ENCODE measurements around the gene MOCS1. TPM values are rescaled to one million over a fixed set of nuclear protein-coding genes. Genes with fewer than 3 reads are reported as not detected.

MOCS1 gene
- total and polyA plus RNA-seq, 9 of the 15 experiments (the other 6 are each of a cell fraction or from before 2014, with no cell fraction given) = 0.69 to 12.7 (median 8.7) TPM

DNA sequence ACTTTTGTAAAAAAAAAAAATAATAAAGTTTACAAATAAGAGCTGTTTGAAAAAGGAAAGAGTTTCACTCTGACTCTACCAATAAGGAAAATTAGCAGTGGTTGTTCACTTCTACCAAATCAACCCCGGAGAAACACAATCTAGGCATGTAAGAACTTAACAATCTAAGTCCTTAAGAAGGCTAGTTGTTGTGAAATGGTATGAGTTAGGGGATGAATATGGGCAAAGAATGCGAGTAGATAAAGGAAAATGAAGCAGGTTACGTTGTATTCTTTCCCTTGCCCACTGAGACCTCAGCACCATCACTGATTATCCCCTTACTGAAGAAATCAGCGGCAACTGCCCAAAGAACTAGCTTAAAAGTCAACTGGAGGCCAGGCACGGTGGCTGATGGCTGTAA is 15.4 kb downstream of the MOCS1 start:
- Histone ChIP-seq H3K9ac (ENCODE audit: insufficient read depth in 1 of 2, low read depth in 2 of 2, low read length in 2 of 2) (no peak overlapping the region), H4K20me1 (replicated peaks; ENCODE audit: control insufficient read depth, insufficient read depth, low read length) (no peaks in the 10 kb centered on the region; the same call in 1 of the 2 replicates), H3K4me2 (ENCODE audit: insufficient read depth, low read length) (no peak overlapping the region), H3K27me3 (ENCODE audit: control insufficient read depth in 2 of 2, insufficient read depth in 2 of 2, low read length in 2 of 2) (no peaks in the 10 kb centered on the region; a peak in 2 of 5 replicates), H3K36me3 (ENCODE audit: control insufficient read depth, insufficient read depth, low read length) (no peaks in the 10 kb centered on the region), H3K9me3 (replicated peaks; ENCODE audit: control insufficient read depth, insufficient read depth, low read depth, low read length) (no peaks in the 10 kb centered on the region), H3K4me3 (no peak overlapping the region), H2AFZ (ENCODE audit: low read depth, low read length) (no peak overlapping the region), H3K9me1 (ENCODE audit: control insufficient read depth, insufficient read depth, low read length) (no peaks in the 10 kb centered on the region), H3K4me1 (replicated peaks in 1 of 2; ENCODE audit: control insufficient read depth in 2 of 2, insufficient read depth in 2 of 2, low read length in 2 of 2) (no peaks in the 10 kb centered on the region), H3K79me2 (ENCODE audit: control insufficient read depth, insufficient read depth, low read length) (no peaks in the 10 kb centered on the region), H3K27ac (ENCODE audit: extremely low read depth, low read depth, low read length) (no peak overlapping the region)
- FAIRE-seq = no peak
- in situ Hi-C loops (cut with MboI) = no loop called here
- POLR2A ChIA-PET = interaction anchor here (0.6 kb wide), 1 partner anchor 31 kb away, joined by 3 read pairs; no protein-coding TSS in a partner anchor
- 7% methylated on average over 5 of the region's 5 CpGs for WGBS (ENCODE audit: insufficient coverage, low coverage, missing lambda C conversion rate)
- no peak for DNase-seq (ENCODE audit: extremely low read depth in 1 of 4, low spot score in 3 of 4)
- intact Hi-C loops (cut with micrococcal nuclease) = no loop called here
- no peak for ATAC-seq
- CTCF ChIA-PET (ENCODE audit: low intra/inter-chr PET ratio) = no interaction called here
- no TSS peak for BruUV-seq (replicated peaks)
- TF ChIP-seq POLR3G (IDR thresholded peaks at IDR 0.05; ENCODE audit: extremely low read depth, insufficient read length, insufficient replicate concordance) = no peak
- no peak for TF ChIP-seq RAD51 (IDR thresholded peaks at IDR 0.05; ENCODE audit: borderline replicate concordance, low read depth)
- TF ChIP-seq, protein P1, sequence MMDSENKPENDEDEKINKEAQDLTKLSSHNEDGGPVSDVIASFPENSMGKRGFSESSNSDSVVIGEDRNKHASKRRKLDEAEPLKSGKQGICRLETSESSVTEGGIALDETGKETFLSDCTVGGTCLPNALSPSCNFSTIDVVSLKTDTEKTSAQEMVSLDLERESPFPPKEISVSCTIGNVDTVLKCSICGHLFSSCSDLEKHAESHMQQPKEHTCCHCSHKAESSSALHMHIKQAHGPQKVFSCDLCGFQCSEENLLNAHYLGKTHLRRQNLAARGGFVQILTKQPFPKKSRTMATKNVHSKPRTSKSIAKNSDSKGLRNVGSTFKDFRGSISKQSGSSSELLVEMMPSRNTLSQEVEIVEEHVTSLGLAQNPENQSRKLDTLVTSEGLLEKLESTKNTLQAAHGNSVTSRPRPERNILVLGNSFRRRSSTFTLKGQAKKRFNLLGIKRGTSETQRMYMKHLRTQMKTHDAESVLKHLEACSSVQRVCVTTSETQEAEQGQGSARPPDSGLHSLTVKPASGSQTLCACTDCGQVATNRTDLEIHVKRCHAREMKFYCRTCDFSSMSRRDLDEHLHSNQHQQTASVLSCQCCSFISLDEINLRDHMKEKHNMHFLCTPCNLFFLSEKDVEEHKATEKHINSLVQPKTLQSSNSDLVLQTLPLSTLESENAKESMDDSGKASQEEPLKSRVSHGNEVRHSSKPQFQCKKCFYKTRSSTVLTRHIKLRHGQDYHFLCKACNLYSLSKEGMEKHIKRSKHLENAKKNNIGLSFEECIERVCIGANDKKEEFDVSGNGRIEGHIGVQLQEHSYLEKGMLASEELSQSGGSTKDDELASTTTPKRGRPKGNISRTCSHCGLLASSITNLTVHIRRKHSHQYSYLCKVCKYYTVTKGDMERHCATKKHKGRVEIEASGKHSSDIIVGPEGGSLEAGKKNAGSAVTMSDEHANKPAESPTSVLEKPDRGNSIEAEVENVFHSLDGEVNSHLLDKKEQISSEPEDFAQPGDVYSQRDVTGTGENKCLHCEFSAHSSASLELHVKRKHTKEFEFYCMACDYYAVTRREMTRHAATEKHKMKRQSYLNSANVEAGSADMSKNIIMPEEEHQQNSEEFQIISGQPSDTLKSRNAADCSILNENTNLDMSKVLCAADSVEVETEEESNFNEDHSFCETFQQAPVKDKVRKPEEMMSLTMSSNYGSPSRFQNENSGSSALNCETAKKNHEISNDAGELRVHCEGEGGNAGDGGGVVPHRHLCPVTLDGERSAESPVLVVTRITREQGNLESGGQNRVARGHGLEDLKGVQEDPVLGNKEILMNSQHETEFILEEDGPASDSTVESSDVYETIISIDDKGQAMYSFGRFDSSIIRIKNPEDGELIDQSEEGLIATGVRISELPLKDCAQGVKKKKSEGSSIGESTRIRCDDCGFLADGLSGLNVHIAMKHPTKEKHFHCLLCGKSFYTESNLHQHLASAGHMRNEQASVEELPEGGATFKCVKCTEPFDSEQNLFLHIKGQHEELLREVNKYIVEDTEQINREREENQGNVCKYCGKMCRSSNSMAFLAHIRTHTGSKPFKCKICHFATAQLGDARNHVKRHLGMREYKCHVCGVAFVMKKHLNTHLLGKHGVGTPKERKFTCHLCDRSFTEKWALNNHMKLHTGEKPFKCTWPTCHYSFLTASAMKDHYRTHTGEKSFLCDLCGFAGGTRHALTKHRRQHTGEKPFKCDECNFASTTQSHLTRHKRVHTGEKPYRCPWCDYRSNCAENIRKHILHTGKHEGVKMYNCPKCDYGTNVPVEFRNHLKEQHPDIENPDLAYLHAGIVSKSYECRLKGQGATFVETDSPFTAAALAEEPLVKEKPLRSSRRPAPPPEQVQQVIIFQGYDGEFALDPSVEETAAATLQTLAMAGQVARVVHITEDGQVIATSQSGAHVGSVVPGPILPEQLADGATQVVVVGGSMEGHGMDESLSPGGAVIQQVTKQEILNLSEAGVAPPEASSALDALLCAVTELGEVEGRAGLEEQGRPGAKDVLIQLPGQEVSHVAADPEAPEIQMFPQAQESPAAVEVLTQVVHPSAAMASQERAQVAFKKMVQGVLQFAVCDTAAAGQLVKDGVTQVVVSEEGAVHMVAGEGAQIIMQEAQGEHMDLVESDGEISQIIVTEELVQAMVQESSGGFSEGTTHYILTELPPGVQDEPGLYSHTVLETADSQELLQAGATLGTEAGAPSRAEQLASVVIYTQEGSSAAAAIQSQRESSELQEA (IDR thresholded peaks at IDR 0.05; ENCODE audit: low read depth) = no peak
